ENCODE results near the gene PALD1.

PALD1 gene

DNA sequence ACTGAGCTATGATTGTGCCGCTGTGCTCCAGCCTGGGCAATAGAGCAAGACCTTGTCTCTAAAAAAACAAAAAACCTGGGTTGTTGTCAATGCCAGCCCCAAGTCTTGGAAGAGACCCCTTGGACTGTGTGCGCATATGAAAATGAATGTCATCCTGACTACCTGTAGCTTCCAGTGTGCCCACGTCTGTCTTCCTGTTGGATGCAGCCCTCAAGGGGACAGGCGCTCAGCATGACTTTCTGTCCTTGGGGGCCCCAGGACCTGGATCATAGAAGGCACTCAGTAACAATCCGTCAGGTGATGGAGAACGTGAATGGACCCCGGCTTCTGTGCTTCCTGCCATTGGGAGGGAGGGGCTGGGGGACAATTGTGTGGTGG is 114.9 kb downstream of the PALD1 start:
- POLR2A ChIA-PET: no interaction called here
- CTCF ChIA-PET: no interaction called here
- TF ChIP-seq, protein P1, sequence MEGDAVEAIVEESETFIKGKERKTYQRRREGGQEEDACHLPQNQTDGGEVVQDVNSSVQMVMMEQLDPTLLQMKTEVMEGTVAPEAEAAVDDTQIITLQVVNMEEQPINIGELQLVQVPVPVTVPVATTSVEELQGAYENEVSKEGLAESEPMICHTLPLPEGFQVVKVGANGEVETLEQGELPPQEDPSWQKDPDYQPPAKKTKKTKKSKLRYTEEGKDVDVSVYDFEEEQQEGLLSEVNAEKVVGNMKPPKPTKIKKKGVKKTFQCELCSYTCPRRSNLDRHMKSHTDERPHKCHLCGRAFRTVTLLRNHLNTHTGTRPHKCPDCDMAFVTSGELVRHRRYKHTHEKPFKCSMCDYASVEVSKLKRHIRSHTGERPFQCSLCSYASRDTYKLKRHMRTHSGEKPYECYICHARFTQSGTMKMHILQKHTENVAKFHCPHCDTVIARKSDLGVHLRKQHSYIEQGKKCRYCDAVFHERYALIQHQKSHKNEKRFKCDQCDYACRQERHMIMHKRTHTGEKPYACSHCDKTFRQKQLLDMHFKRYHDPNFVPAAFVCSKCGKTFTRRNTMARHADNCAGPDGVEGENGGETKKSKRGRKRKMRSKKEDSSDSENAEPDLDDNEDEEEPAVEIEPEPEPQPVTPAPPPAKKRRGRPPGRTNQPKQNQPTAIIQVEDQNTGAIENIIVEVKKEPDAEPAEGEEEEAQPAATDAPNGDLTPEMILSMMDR (IDR thresholded peaks at IDR 0.05; ENCODE audit: insufficient read depth, low read length, missing control alignments): no peak
- no peak overlapping the region for H3K4me3 ChIP-seq (ENCODE audit: low read depth, low read length)
- DNase-seq (ENCODE audit: low read depth, low spot score): no peak

DNA sequence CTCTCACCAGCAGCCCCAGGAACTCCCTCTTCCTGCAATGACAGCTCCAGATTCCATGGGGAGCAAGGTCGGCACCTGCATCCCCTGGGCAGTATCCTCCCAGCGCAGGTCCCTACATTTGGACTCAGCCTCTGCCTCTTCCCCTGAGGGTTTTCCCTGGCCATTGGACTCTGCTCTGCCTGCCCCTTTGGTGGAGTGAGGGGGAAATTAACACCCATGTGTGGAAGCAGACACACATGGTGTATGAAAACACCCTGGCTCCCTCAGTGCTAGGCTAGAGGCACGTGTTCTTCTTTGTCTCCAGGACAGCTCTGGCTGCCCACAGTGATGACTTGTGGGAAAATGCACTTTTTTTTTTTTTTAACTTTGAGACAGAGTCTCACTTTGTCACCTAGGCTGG is 115.6 kb downstream of the PALD1 start:
- no peak overlapping the region for H3K4me3 ChIP-seq (ENCODE audit: low read depth, low read length)
- TF ChIP-seq, protein P1 (IDR thresholded peaks at IDR 0.05; ENCODE audit: insufficient read depth, low read length, missing control alignments): no peak
- ChIA-PET CTCF (interaction anchor here (1.1 kb wide), 1 partner anchor 165 kb away, joined by 4 read pairs; no protein-coding TSS in a partner anchor), POLR2A (no interaction called here)
- DNase-seq (ENCODE audit: low read depth, low spot score): no peak

DNA sequence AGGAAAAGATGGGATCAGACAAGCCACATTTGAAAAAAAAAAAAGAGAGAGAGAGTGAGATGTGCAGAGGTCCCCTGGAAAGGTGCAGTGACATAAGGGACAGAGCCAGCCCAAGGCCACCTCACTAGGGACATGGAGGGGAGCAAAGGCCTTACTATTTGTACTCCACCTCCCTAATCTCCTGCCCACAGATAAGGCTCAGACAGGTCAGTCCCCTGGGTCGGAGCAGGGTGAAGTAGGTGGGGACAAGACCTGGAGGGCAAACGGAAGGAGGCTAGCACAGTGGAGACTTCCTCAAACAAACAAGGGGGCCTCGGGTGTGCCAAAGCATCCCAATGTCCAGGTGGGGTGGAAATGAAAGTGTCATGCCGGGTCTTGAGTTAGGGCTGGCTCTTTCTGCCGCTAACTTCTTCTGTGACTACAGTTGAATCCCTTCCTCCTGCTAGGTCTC is 117.0 kb downstream of the PALD1 start:
- no peak overlapping the region for H3K4me3 ChIP-seq (ENCODE audit: low read depth, low read length)
- no peak for DNase-seq (ENCODE audit: low read depth, low spot score)
- ChIA-PET POLR2A (no interaction called here), CTCF (no interaction called here)
- TF ChIP-seq, protein P1 (IDR thresholded peaks at IDR 0.05; ENCODE audit: insufficient read depth, low read length, missing control alignments): no peak

DNA sequence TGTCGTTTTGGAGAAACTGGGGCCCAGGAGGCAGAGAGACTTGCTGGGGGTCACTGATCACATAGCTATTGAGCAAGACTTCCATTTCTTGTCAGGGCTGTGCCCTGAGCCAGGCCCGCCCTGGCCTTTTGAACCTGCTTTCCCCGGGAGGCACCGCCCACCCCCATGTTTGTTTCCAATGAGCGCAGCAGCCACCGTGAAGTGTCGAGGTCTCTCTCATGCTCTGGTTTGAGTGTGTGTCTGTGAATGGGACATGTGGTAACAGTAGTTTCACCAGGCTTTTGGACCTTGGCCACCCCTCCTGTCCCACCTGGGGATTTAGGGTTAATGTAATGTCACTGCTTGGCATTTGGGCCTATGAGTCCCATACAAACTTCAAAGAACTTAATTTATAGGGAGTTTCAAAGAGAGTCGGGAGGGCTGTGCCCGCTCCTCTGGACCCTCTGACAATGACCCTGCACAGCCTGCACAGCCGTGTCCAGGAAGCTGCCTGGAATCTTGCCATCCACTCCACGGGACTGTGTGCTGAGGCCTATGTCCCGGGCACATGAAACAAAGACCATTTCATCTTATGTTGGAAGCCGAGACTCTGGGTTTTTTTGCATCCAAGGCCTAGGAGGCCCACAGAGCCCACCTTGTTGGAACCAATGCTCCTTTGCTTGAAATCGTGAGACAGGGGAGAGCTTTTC is 117.7 kb downstream of the PALD1 start:
- ChIA-PET CTCF (no interaction called here), POLR2A (no interaction called here)
- TF ChIP-seq, protein P1 (IDR thresholded peaks at IDR 0.05; ENCODE audit: insufficient read depth, low read length, missing control alignments): no peak
- no peak for DNase-seq (ENCODE audit: low read depth, low spot score)
- no peak overlapping the region for H3K4me3 ChIP-seq (ENCODE audit: low read depth, low read length)

DNA sequence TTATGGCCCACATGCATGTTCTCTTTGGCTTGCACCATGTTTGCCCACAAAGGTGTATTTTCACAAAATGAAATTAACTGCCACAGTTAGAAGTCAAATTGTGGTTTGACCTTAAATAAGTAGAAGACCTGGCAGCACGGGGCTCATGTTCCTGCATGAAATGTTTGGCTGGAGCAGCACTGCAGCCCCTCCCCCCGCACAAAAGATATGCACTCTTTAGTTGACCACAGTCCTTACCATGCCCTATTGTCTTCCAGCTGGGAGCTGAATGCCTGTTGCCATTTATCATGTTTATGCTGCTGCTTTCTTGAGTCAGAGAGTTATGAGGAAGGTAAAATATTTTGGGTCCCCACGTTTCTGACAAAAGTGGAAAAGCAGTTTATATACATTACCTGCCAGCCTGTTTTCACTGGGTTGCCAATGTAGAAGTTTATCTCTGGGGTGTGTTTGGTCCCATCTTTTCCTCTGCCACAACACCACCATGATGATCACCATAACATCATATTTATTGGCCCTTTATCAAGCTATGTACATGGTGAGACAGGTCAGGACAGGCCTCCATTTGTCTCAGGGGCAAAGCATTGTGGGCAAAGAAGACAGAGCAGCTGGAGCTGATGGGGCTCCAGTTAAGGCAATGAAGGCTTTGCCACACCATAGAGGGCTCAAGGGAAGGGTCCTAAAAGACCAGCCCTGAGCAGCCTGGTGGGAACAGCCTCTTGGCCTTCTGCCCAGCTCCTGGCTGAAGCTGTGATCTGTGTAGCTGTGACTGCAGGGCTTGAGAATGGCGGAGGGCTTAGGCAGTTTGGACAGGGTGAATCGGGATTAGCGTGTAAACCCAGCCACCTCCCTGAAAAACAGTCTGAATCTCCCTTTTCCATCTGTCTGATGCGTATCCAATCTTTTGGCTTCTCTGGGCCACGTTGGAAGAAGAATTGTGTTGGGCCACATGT is 118.6 kb downstream of the PALD1 start:
- TF ChIP-seq, protein P1 (IDR thresholded peaks at IDR 0.05; ENCODE audit: insufficient read depth, low read length, missing control alignments): no peak
- no peak for DNase-seq (ENCODE audit: low read depth, low spot score)
- H3K4me3 ChIP-seq (ENCODE audit: low read depth, low read length): no peak overlapping the region
- POLR2A ChIA-PET: interaction anchor here (0.7 kb wide), 1 partner anchor 173 kb away, joined by 3 read pairs; no protein-coding TSS in a partner anchor
- CTCF ChIA-PET: no interaction called here

Data from AG04449 (cell line).